HTR-8/SVneo (cell line): ENCODE data around the gene SCG2.
A peak's percentile ranks its signal among the peaks of the same experiment; 100 is the strongest.
"Not testable (repeated sequence)": the region's sequence is repeated elsewhere in the genome, so short reads cannot be mapped to it uniquely, and the experiment has no call there.

Experiments
- DNase-seq: peaks from one replicate; pipeline ENCODE4 v3.0.0; 2011; ENCODE audit warnings: low spot score, mixed read lengths; ENCODE audit not compliant: insufficient read length
- FAIRE-seq: peaks from 2 replicates; lab custom pipeline; 2011; peaks lifted over from hg19 to GRCh38; lab: Jason Lieb, UNC

Gene SCG2

DNA sequence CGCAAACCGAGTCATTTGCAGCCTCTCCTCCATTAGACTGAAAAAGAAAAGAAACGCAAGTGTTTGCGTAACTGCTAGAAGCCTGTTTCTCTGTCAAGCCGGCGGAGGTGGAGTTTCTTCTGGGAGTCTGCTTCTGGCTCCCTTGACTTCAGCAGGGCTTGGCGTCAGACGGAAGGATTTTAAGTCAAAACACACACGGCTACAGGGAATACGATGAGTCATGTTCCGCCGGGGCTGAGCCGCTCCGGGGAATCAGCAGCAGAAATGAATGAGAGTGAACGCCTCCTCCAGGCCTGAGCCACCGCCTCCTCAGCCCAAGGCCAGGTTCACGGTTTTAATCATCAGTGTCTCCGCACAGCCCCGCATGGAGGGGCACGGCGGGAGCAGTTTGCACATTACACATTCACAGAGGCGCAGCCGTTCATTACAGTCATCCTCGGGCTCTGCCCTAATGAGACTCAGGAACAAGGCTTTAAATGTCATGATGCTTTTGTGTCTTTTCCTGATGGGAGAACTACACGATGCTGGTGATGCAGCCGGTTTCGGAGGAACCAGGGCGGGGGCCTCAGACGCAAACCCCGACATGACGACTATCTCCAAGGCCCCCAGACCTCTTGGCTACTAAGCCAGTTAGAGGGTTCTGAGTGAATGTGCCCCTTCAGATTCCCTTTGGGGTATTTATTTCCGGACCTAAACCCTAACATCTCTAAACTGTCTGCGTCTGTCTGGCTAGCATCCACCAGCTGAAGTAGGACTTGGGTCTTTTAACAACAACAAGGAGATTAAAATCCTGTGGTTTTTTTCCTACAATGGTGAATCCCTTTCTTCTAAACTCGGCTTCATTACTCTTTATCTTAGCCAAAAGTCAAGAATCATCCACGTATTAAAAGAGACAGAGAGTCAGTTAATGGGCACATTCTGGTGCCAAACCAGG is 11.1 kb upstream of the SCG2 start:
- peak; percentile 96 for FAIRE-seq

DNA sequence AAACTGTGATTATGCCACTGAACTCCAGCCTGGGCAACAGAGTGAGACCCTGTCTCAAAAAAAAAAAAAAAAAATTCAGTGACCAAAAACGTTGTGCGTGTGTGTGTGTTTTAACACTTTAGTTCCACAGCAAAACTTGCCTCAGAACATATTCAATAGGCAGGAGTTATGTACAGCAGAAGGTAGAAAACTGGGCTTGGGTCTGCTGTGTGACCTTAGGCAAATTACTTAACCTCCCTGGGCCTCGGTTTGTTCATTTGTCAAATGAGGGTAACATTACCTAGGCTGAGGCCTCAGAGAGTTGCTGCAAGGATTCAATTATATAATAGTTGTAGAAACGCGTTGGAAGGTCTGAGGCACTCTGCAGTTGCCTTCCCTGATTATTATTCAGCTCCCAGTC is 10.3 kb upstream of the SCG2 start:
- no peak for FAIRE-seq
- DNase-seq: no peak

More for the DNA sequence above, 11.1 kb upstream of the SCG2 start:
- peak; percentile 91 for DNase-seq

DNA sequence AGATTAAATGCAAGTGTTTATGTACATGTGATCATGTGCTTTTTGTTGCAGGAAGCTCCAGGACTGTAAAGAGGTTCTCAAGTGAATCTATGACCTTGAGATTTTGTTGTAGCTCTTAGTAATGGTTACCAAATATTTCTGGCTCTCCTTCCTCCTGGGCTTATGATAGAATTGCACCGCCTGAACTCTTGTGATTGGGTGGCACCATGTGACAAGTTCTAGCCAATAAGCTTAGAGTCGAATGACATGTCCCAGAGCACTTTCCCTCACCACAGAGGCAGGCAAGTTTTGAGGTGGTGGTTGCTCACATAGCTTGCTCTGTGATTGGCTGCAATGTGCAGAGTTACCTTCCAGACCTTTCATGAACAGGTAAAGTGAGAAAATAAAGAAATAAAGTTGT is 8.9 kb upstream of the SCG2 start:
- no peak for DNase-seq
- FAIRE-seq: no peak

GRCh38 chr2:223607476-223607875 is 5.3 kb upstream of the SCG2 start:
- DNase-seq: no peak
- FAIRE-seq: no peak

- DNase-seq (no peak), FAIRE-seq (no peak)
Observed at GRCh38 chr2:223606946-223607345, 4.8 kb upstream of the SCG2 start.

DNA sequence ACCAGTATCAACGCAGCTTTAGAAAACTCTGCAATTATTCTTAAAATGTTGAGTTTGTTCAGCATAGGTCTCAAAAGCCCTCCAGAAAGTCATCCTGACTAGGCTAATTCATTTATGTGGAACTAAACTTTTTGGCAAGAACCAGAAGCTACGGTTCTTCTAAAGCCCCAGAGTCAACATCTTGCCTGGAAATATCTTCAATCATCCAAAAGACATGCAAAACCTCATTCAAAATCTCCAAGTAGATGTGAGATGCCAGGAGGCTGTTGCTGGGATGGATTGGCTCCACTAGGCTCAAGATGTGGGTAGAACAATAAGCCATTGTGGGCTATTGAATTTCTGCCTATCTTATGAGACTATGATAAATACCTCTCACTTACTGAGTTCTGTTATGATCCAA is 2.1 kb upstream of the SCG2 start:
- DNase-seq (no peak), FAIRE-seq (no peak)

- FAIRE-seq (no peak), DNase-seq (no peak)
Observed at GRCh38 chr2:223602972-223603371, 811 bp upstream of the SCG2 start.

- no peak for FAIRE-seq
Observed at GRCh38 chr2:223601018-223601417, 1.1 kb downstream of the SCG2 start.

DNA sequence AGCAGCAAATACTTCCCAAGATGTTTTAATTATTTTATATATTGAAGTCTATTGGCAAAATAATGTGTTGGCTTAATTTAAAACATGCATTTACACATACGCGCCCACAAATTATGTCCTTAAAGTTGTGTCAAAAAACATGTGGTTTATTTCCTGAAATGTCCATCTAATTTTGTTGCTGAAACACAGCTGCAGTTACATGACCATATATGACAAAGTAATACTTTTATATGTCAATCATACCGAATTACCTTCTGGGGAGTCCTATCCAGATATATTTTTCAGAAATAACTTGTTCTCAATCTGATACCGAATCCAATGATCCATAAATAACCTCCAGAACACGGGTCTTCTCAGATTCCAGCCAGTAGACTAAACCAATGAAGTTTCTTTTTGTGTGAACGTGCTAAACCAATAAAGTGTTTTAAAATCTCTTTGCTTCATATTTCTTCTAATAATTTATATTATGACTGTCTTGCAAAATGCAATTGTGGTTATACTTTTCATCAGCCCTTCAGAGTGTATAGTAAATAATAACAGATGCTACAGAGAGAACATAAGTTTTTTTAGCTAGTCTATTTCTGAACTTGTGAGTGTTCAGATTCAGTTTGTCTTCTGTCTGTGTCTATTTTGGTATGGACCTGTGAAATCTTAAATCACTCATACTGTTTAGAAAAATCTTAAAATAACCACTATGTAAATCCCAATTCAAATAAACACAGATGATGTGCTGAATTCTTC is 2.4 kb downstream of the SCG2 start:
- FAIRE-seq: no peak
- no peak for DNase-seq

More at GRCh38 chr2:223601018-223601417, 1.1 kb downstream of the SCG2 start:
- no peak for DNase-seq

DNA sequence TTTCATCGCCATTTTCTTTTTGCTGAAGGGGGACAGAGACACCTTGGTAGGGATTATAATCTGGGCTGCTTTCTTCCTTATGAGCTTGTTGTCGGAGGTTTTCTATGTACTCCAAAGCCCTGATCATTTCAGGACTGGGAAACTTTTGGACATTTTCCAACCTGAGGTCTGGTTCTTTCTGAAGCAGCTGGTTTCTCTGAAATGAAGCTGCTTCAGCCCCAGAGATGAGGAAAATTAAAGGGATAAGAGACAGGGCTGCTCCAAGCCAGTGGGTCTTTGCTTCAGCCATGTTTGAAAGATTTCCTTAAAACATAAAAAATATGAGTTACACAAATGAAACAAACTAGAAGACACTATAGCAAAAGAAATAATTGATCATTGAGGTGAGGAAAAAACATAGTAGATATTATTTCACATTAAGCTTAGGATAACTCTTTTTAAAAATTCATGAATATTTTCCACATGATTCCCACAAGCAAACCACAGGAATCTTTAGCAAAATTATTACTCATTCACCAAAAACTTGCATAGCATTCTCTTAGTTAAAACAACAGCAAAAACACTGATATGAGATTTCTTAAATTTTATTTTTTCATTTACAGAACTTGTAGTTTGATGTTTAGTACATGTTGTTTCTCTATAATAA is 3.0 kb downstream of the SCG2 start:
- DNase-seq (no peak), FAIRE-seq (no peak)

DNA sequence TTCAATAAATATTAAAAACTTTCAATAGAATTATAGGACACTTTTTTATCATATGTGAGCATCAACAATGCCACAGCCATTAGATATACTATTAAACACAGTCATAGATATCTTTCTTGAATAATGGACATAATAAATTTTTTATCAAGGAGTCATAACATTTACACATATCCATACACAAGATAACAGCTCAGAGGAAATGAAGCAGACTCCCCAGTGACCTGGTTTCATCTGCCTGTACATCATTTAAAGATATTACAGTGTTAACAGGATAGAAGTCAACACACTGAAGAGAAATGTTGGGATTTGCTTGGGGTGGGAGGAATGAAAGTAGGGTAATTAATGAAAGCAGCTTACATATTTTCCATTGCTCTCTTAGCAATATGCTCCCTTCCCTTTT is 5.1 kb downstream of the SCG2 start:
- FAIRE-seq: no peak
- DNase-seq: no peak

DNA sequence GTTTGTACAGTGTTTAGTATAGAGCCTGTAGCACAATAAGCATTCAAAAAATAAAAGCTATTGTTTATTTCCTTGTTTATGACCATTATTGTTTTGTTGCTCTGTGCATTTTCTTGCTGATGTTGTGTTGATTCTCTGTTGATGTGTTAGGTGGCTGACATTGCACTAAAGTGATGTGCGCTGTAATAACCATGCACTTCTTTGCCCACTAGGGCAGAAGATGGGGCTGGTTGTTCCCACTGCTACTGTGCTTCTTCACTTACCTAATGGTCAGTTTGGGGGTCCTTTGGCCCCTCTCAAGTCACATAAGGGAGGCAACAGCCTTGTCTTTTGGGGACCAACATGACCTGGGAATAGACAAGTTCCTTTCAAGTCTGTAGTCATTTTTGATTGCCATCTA is 6.0 kb downstream of the SCG2 start:
- FAIRE-seq (no peak), DNase-seq (no peak)

DNA sequence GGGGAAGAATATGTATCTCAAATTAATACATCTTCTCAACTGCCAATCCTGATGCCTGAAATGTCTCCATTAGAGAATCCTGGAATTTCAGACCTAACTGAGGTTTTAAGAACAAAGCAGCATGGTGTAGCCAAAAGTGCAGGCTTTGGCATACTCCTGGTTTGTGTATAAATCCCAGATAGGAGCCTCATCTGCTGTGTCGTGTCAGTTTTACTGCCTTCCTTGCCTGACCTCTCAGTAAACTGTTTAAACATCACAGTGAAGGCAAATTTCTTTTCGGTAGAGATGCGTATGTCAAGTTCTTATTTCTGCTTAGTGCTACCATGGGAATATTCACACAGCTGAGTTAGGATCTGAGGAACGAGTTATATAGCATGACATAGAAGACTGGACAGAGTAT is 7.3 kb downstream of the SCG2 start:
- FAIRE-seq: no peak
- DNase-seq: no peak

DNA sequence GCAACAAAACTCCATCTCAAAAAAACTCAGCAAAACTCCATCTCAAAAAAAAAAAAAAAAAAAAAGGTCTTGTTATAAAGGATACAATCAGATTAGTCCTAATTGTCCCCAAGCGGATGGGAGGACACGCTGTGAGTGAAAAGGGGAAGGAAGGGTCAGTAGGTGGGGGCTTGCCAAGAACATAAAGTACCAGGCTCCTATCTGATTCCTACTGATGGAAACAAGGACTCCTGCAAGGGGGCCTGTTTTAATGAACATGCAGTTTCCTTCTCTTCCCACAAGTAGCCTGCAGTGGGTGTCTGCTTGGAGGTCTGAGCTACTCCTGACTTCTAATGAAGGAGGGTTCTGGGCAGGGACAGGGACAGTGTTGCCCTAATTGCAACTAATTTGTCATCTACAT is 7.9 kb downstream of the SCG2 start:
- DNase-seq (no peak), FAIRE-seq (no peak)

- not testable (repeated sequence) for FAIRE-seq
Observed at GRCh38 chr2:223592689-223593088, 9.5 kb downstream of the SCG2 start.

GRCh38 chr2:223591596-223591995 is 10.6 kb downstream of the SCG2 start:
- FAIRE-seq (peak; percentile 13), DNase-seq (no peak)

More at GRCh38 chr2:223592689-223593088, 9.5 kb downstream of the SCG2 start:
- not testable (repeated sequence) for DNase-seq

GRCh38 chr2:223590964-223591363 is 11.2 kb downstream of the SCG2 start:
- DNase-seq (no peak), FAIRE-seq (no peak)

DNA sequence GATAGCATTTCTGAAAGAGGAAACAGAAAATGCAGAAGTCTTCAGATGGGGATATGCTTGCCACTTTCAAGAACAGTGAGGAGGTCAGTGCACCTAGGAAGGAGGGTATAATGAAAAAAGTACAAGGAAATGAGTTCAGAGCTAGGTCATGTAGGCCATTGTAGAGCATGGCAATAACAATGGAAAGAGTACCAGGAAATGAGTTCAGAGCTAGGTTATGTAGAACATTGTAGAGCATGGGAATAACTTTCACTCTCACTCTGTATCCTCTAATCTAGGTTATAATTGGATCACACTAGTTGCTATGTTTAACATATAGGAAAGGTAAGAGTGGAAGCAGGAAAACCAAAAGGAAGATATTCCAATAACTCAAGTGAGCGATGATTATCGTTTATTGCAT is 12.3 kb downstream of the SCG2 start:
- DNase-seq: no peak
- no peak for FAIRE-seq

- DNase-seq: no peak
- FAIRE-seq: no peak
Observed at GRCh38 chr2:223588251-223588650, 13.9 kb downstream of the SCG2 start.

DNA sequence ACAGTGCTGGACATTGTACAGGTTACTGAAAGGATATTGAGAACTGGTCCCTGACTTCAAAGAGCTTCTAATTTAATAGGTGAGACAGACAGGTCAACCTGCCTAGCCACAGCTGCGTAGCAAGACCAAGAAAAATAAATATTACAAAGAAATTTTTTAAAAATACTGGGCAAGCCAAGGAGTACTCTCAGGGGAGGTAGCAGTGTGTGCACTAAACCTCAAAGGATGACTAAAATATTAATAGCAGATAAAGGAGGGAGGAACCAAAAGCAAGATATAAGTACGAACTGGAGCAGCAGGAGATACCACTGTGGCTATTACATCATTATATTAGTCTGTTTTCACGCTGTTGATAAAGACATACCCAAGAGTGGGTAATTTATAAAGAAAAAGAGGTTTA is 14.9 kb downstream of the SCG2 start:
- DNase-seq (no peak), FAIRE-seq (no peak)

DNA sequence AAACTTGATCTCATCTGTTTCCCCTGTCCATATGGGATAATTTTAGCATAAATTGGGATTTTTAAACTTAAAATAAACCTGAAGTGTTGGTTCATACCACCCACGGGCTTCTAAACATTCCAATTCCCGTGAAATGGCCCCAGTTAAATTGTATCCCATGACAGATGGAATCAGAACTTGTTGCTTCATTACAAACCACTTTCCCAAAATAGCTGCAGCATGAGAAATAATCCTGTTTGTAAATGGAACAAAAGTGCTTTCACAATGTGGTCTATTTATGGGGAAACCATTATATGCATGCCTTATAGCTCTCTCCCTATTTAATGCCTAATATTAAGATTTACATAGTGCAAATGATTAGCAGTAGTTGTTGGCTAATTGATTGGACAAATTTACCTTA is 15.9 kb downstream of the SCG2 start:
- no peak for DNase-seq
- no peak for FAIRE-seq
